HCT116 (cell line): ENCODE data around the gene ZCCHC9. TPM values are rescaled to one million over a fixed set of nuclear protein-coding genes. Genes with fewer than 3 reads are reported as not detected.

Experiments
- ATAC-seq: fragments of 200-7000 bp; cut with Tn5 transposase; 2 replicates; pipeline ENCODE4 v1.9.1; 2020; ENCODE audit warnings: mild to moderate bottlenecking, moderate library complexity
- BruUV-seq: library from RNA; stranded (reverse); fragments of 400-500 nt; replicated peaks from 2 replicates; lab custom pipeline; 2021; lab: Mats Ljungman, UMichigan
- CTCF ChIA-PET: fragments of 300-600 bp; sonication (Branson Sonifier 250); formaldehyde crosslinking; loops from one replicate; lab custom pipeline; 2021; ENCODE audit warnings: antibody characterized with exemption; lab: Charles Lee
- POLR2A ChIA-PET: fragments of 300-600, 350-600 bp; sonication (Branson Sonifier 250); formaldehyde crosslinking; loops from one replicate; lab custom pipeline; 2021; ENCODE audit warnings: antibody characterized with exemption; lab: Charles Lee
- RAD21 ChIA-PET, 2 experiments: fragments of 300-600 bp; sonication (Branson Sonifier 250); formaldehyde crosslinking; loops; one replicate each; lab custom pipeline; 2023; ENCODE audit warnings: low total read pairs in 2 of 2; ENCODE audit not compliant: uncharacterized antibody in 2 of 2, unreplicated experiment in 2 of 2, low non-redundant PET in 1 of 2; lab: Charles Lee
- DNase-seq: peaks from one replicate; pipeline ENCODE4 v3.0.0-alpha.2; 2010; ENCODE audit warnings: low read depth, low spot score
- H2AFZ ChIP-seq: fragments of 200-600 bp; shearing (Covaris generic), sonication (generic); 2 replicates; pipeline ENCODE4 v1.6.1; 2017; ENCODE audit warnings: low read depth, mixed run types, mixed read lengths, antibody characterized with exemption, low read length; ENCODE audit not compliant: poor library complexity, severe bottlenecking
- H3K27ac ChIP-seq: 2 replicates; pipeline ENCODE4 v1.5.1; 2012; ENCODE audit warnings: low read depth, low read length
- H3K27me3 ChIP-seq: fragments of 200-600 bp; sonication (generic); 2 replicates; pipeline ENCODE4 v1.6.1; 2016; ENCODE audit warnings: mixed run types, low read length, mixed read lengths; ENCODE audit not compliant: insufficient read depth
- H3K36me3 ChIP-seq, 2 experiments: fragments of 200-500 bp in 1 of 2; fragments of 200-600 bp in 1 of 2; sonication (Bioruptor generic) in 1 of 2; sonication (generic) in 1 of 2; 2 replicates each; pipeline versions ENCODE4 v1.5.1 to v1.6.1; 2014 to 2016; ENCODE audit warnings: low read length in 2 of 2, inconsistent platforms in 1 of 2, mixed read lengths in 1 of 2, mixed run types in 1 of 2; ENCODE audit not compliant: insufficient read depth in 2 of 2, control insufficient read depth in 1 of 2
- H3K4me1 ChIP-seq, 2 experiments: fragments of 200-600 bp in 1 of 2; sonication (generic) in 1 of 2; 2 replicates each; pipeline versions ENCODE4 v1.5.1 to v1.6.1; 2012 to 2017; ENCODE audit warnings: low read length in 2 of 2, inconsistent platforms in 1 of 2, mild to moderate bottlenecking in 1 of 2, mixed read lengths in 1 of 2, mixed run types in 1 of 2, moderate library complexity in 1 of 2; ENCODE audit not compliant: insufficient read depth in 2 of 2, control insufficient read depth in 1 of 2
- H3K4me2 ChIP-seq: fragments of 200-600 bp; sonication (generic); 2 replicates; pipeline ENCODE4 v1.6.1; 2017; ENCODE audit warnings: mixed run types, low read length, mixed read lengths
- H3K4me3 ChIP-seq, 2 experiments: fragments of 200-600 bp in 1 of 2; sonication (generic) in 1 of 2; replicated peaks in 1 of 2; 2 replicates each; pipeline ENCODE4 v1.5.1; 2011 to 2016; ENCODE audit warnings: low read length in 2 of 2, control low read depth in 1 of 2, low read depth in 1 of 2, mild to moderate bottlenecking in 1 of 2, mixed read lengths in 1 of 2, mixed run types in 1 of 2
- H3K79me2 ChIP-seq: fragments of 200-600 bp; sonication (generic); 2 replicates; pipeline ENCODE4 v1.6.1; 2017; ENCODE audit warnings: mild to moderate bottlenecking, mixed run types, low read length, moderate library complexity, mixed read lengths; ENCODE audit not compliant: insufficient read depth
- H3K9ac ChIP-seq: fragments of 200-600 bp; sonication (generic); 2 replicates; pipeline ENCODE4 v1.6.1; 2016; ENCODE audit warnings: low read length, mixed read lengths
- H3K9me2 ChIP-seq: fragments of 200-600 bp; sonication (generic), shearing (Covaris generic); 2 replicates; pipeline ENCODE4 v1.6.1; 2017; ENCODE audit warnings: mixed run types, mild to moderate bottlenecking, moderate library complexity; ENCODE audit not compliant: insufficient read depth
- H3K9me3 ChIP-seq, 2 experiments: fragments of 200-500 bp in 1 of 2; fragments of 200-600 bp in 1 of 2; sonication (Bioruptor generic) in 1 of 2; sonication (generic) in 1 of 2; 2 replicates each; pipeline ENCODE4 v1.6.1; 2014 to 2017; ENCODE audit warnings: low read length in 2 of 2, mixed read lengths in 2 of 2, inconsistent platforms in 1 of 2, low read depth in 1 of 2, mild to moderate bottlenecking in 1 of 2, mixed run types in 1 of 2, moderate library complexity in 1 of 2; ENCODE audit not compliant: control insufficient read depth in 1 of 2, insufficient read depth in 1 of 2
- H4K20me1 ChIP-seq: fragments of 200-600 bp; sonication (generic), shearing (Covaris generic); 2 replicates; pipeline ENCODE4 v1.6.1; 2017; ENCODE audit warnings: mixed run types, mild to moderate bottlenecking, moderate library complexity; ENCODE audit not compliant: insufficient read depth
- CEBPB ChIP-seq: IDR thresholded peaks from 2 replicates; pipeline ENCODE4 v1.6.1; 2012; ENCODE audit warnings: low read depth
- EGR1 ChIP-seq: IDR thresholded peaks from 2 replicates; pipeline ENCODE4 v1.6.1; 2012; ENCODE audit warnings: low read depth
- ELF1 ChIP-seq: IDR thresholded peaks from 2 replicates; pipeline ENCODE4 v1.6.1; 2012; ENCODE audit warnings: low read depth, borderline replicate concordance
- EZH2 ChIP-seq: fragments of 200-600 bp; sonication (generic); IDR thresholded peaks from 2 replicates; pipeline ENCODE4 v1.6.1; 2017; ENCODE audit warnings: antibody characterized with exemption, mixed run types
- EZH2phosphoT487 ChIP-seq: fragments of 200-600 bp; IDR thresholded peaks from 2 replicates; pipeline ENCODE4 v1.6.1; 2018; ENCODE audit warnings: antibody characterized with exemption, borderline replicate concordance
- FOSL1 ChIP-seq: IDR thresholded peaks from 2 replicates; pipeline ENCODE4 v1.6.1; 2012; ENCODE audit warnings: low read depth
- JUND ChIP-seq: IDR thresholded peaks from 2 replicates; pipeline ENCODE4 v1.6.1; 2012
- POLR2A ChIP-seq: IDR thresholded peaks from 2 replicates; pipeline ENCODE4 v1.7.0; 2011; ENCODE audit warnings: borderline replicate concordance; ENCODE audit not compliant: insufficient read depth, insufficient read length; ENCODE audit errors: extremely low read depth
- POLR2AphosphoS5 ChIP-seq: IDR thresholded peaks from 2 replicates; pipeline ENCODE4 v1.6.1; 2011; ENCODE audit warnings: mild to moderate bottlenecking, low read depth, low read length, moderate library complexity
- RAD21 ChIP-seq: IDR thresholded peaks from 2 replicates; pipeline ENCODE4 v1.6.1; 2012; ENCODE audit warnings: low read depth, mild to moderate bottlenecking
- SIN3A ChIP-seq: IDR thresholded peaks from 2 replicates; pipeline ENCODE4 v1.6.1; 2012; ENCODE audit warnings: low read depth
- SP1 ChIP-seq: IDR thresholded peaks from 2 replicates; pipeline ENCODE4 v1.6.1; 2012; ENCODE audit warnings: low read depth
- TCF7L2 ChIP-seq: IDR thresholded peaks from 2 replicates; pipeline ENCODE4 v1.7.0; 2011; ENCODE audit warnings: borderline replicate concordance, inconsistent platforms; ENCODE audit not compliant: insufficient read depth, insufficient read length; ENCODE audit errors: extremely low read depth
- YY1 ChIP-seq: IDR thresholded peaks from 2 replicates; pipeline ENCODE4 v1.6.1; 2011; ENCODE audit warnings: low read length, low read depth, moderate library complexity, mild to moderate bottlenecking; ENCODE audit not compliant: insufficient replicate concordance; ENCODE audit errors: extremely low read depth
- ZFX ChIP-seq: fragments of 450-650 bp; IDR thresholded peaks from 2 replicates; pipeline ENCODE4 v1.6.1; 2017
- intact Hi-C: fragments of 100-400 bp; cut with micrococcal nuclease; formaldehyde crosslinking; loops from 2 replicates; pipeline ENCODE4 v1.10.0; 2022
- total RNA-seq: library from RNA; stranded (reverse); gene quantifications from one replicate; pipeline ENCODE4 v1.2.1, GENCODE V29; 2021; ENCODE audit not compliant: unreplicated experiment
- TF ChIP-seq, protein P1 (sequence below): IDR thresholded peaks from 2 replicates; pipeline ENCODE4 v1.6.1; 2011; ENCODE audit warnings: mild to moderate bottlenecking, low read length, moderate library complexity; ENCODE audit not compliant: insufficient replicate concordance; ENCODE audit errors: extremely low read depth
- TF ChIP-seq, protein P2 (sequence below), 3 experiments: fragments of 200-600 bp in 1 of 3; sonication (generic) in 1 of 3; IDR thresholded peaks in 2 of 3; conservative IDR thresholded peaks in 1 of 3; 2 replicates each; pipeline ENCODE4 v1.5.1; 2012 to 2017; ENCODE audit warnings: low read depth in 2 of 3, low read length in 2 of 3, antibody characterized with exemption in 1 of 3, borderline replicate concordance in 1 of 3, control low read depth in 1 of 3, mild to moderate bottlenecking in 1 of 3, mixed read lengths in 1 of 3, mixed run types in 1 of 3, moderate library complexity in 1 of 3; ENCODE audit not compliant: insufficient read depth in 1 of 3
- TF ChIP-seq, protein P3 (sequence below): IDR thresholded peaks from 2 replicates; pipeline ENCODE4 v1.6.1; 2012
- TF ChIP-seq, protein P4 (sequence below): IDR thresholded peaks from 2 replicates; pipeline ENCODE4 v1.6.1; 2012

The ZCCHC9 gene
- total RNA-seq, 1 experiment from 2014 or later: 33.7 TPM

DNA sequence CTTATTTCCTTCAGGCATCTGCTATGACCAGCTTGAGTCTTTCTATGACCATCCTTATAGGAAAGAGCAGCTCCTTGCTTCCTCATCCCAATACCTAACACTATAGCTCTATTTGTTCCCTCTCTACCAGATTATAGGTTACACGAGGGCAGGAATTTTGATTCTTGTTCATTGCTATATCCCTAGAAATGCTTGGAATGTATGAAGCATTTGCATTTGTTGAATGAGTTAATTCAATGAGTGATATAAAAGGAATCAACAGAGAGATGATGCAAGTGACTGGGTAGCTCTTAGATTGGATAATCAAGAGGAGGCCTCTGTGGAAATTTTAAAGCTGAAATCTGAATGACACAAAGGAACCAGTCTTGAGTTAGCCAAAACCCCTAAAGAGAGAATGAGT is 13.9 kb downstream of the ZCCHC9 start:
- POLR2A ChIA-PET: interaction anchor here (1.0 kb wide), 1 partner anchor 12 kb away, joined by 5 read pairs; no protein-coding TSS in a partner anchor
- intact Hi-C loops: no loop called here
- CTCF ChIA-PET: interaction anchor here (0.8 kb wide), 1 partner anchor 16 kb away, joined by 3 read pairs; no protein-coding TSS in a partner anchor
- Histone ChIP-seq H3K36me3 (peaks cover 9 to 18% of the 10 kb centered on the region in 2 experiments; a peak in 3 of 4 replicates), H3K4me3 (no peak overlapping the region), H3K4me2 (no peak overlapping the region), H4K20me1 (no peaks in the 10 kb centered on the region), H3K4me1 (no peaks in the 10 kb centered on the region), H2AFZ (no peak overlapping the region), H3K27me3 (no peaks in the 10 kb centered on the region), H3K9me3 (no peaks in the 10 kb centered on the region), H3K9ac (no peak overlapping the region), H3K27ac (no peak overlapping the region), H3K79me2 (no peaks in the 10 kb centered on the region), H3K9me2 (no peaks in the 10 kb centered on the region)
- no peak for TF ChIP-seq SP1
- TF ChIP-seq ZFX: no peak
- TF ChIP-seq, protein P1, sequence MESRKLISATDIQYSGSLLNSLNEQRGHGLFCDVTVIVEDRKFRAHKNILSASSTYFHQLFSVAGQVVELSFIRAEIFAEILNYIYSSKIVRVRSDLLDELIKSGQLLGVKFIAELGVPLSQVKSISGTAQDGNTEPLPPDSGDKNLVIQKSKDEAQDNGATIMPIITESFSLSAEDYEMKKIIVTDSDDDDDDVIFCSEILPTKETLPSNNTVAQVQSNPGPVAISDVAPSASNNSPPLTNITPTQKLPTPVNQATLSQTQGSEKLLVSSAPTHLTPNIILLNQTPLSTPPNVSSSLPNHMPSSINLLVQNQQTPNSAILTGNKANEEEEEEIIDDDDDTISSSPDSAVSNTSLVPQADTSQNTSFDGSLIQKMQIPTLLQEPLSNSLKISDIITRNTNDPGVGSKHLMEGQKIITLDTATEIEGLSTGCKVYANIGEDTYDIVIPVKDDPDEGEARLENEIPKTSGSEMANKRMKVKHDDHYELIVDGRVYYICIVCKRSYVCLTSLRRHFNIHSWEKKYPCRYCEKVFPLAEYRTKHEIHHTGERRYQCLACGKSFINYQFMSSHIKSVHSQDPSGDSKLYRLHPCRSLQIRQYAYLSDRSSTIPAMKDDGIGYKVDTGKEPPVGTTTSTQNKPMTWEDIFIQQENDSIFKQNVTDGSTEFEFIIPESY: no peak
- no peak for TF ChIP-seq RAD21
- TF ChIP-seq, protein P2, sequence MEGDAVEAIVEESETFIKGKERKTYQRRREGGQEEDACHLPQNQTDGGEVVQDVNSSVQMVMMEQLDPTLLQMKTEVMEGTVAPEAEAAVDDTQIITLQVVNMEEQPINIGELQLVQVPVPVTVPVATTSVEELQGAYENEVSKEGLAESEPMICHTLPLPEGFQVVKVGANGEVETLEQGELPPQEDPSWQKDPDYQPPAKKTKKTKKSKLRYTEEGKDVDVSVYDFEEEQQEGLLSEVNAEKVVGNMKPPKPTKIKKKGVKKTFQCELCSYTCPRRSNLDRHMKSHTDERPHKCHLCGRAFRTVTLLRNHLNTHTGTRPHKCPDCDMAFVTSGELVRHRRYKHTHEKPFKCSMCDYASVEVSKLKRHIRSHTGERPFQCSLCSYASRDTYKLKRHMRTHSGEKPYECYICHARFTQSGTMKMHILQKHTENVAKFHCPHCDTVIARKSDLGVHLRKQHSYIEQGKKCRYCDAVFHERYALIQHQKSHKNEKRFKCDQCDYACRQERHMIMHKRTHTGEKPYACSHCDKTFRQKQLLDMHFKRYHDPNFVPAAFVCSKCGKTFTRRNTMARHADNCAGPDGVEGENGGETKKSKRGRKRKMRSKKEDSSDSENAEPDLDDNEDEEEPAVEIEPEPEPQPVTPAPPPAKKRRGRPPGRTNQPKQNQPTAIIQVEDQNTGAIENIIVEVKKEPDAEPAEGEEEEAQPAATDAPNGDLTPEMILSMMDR (IDR thresholded peaks at IDR 0.05 in 2 of 3, conservative IDR thresholded peaks at IDR 0.05 in 1 of 3; ENCODE audit: borderline replicate concordance in 1 of 3, insufficient read depth in 1 of 3, low read depth in 2 of 3, low read length in 2 of 3): no peak
- no peak for TF ChIP-seq YY1
- no peak for TF ChIP-seq EZH2
- no peak for TF ChIP-seq TCF7L2
- TF ChIP-seq EGR1: no peak
- no peak for TF ChIP-seq POLR2A
- no peak for TF ChIP-seq EZH2phosphoT487
- no peak for TF ChIP-seq FOSL1
- TF ChIP-seq, protein P3, sequence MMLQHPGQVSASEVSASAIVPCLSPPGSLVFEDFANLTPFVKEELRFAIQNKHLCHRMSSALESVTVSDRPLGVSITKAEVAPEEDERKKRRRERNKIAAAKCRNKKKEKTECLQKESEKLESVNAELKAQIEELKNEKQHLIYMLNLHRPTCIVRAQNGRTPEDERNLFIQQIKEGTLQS: no peak
- no peak for TF ChIP-seq CEBPB
- TF ChIP-seq POLR2AphosphoS5: no peak
- no peak for TF ChIP-seq SIN3A
- no peak for TF ChIP-seq JUND
- no peak for TF ChIP-seq ELF1
- TF ChIP-seq, protein P4, sequence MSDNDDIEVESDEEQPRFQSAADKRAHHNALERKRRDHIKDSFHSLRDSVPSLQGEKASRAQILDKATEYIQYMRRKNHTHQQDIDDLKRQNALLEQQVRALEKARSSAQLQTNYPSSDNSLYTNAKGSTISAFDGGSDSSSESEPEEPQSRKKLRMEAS: no peak
- DNase-seq: no peak
- BruUV-seq: no TSS peak
- RAD21 ChIA-PET: no interaction called here
- ATAC-seq: no peak
